Natural killer cell (primary cell): ENCODE results near the gene NDST1. TPM values are rescaled to one million over a fixed set of nuclear protein-coding genes. Genes with fewer than 3 reads are reported as not detected.

Experiments used
- ATAC-seq, 3 donors: fragments of 150-1000 bp in 2 of 3; fragments of 200-7000 bp in 1 of 3; cut with Tn5 transposase; 1 replicate in 1 of 3; 2 replicates in 2 of 3; pipeline ENCODE4 v1.10.0; 2021; ENCODE audit warnings: mild to moderate bottlenecking in 2 of 3, moderate library complexity in 2 of 3
- DNase-seq, 2 donors: peaks; one replicate each; pipeline versions ENCODE4 v3.0.0 to v3.0.0-alpha.2; 2013 to 2021; ENCODE audit warnings: mixed read lengths in 1 of 2
- H3K27ac ChIP-seq: one replicate; pipeline ENCODE4 v1.5.1; 2013; ENCODE audit warnings: mild to moderate bottlenecking, low read length
- H3K27me3 ChIP-seq: one replicate; pipeline ENCODE4 v1.6.1; 2013; ENCODE audit warnings: low read length; ENCODE audit not compliant: control insufficient read depth, insufficient read depth
- H3K36me3 ChIP-seq: one replicate; pipeline ENCODE4 v1.6.1; 2013; ENCODE audit warnings: low read length; ENCODE audit not compliant: control insufficient read depth, insufficient read depth
- H3K4me1 ChIP-seq: one replicate; pipeline ENCODE4 v1.6.1; 2013; ENCODE audit warnings: low read length; ENCODE audit not compliant: control insufficient read depth, insufficient read depth
- H3K4me3 ChIP-seq: one replicate; pipeline ENCODE4 v1.5.1; 2013; ENCODE audit warnings: low read length
- H3K9me3 ChIP-seq: one replicate; pipeline ENCODE4 v1.6.1; 2013; ENCODE audit warnings: low read length; ENCODE audit not compliant: control insufficient read depth, insufficient read depth
- H3K27ac Mint-ChIP-seq, 2 donors: one replicate each; pipeline ENCODE4 v1.8.0; 2022; ENCODE audit warnings: mild to moderate bottlenecking in 2 of 2, mixed read lengths in 2 of 2, moderate library complexity in 1 of 2
- H3K27me3 Mint-ChIP-seq, 2 donors: one replicate each; pipeline ENCODE4 v1.8.0; 2022; ENCODE audit warnings: low read depth in 2 of 2, mixed read lengths in 2 of 2
- H3K36me3 Mint-ChIP-seq: one replicate; pipeline ENCODE4 v1.8.0; 2022; ENCODE audit warnings: mixed read lengths
- H3K4me1 Mint-ChIP-seq, 2 donors: one replicate each; pipeline ENCODE4 v1.8.0; 2022; ENCODE audit warnings: mixed read lengths in 2 of 2
- H3K4me3 Mint-ChIP-seq: one replicate; pipeline ENCODE4 v1.8.0; 2022; ENCODE audit warnings: mild to moderate bottlenecking, moderate library complexity, mixed read lengths
- H3K9me3 Mint-ChIP-seq, 2 donors: one replicate each; pipeline ENCODE4 v1.8.0; 2022; ENCODE audit warnings: mixed read lengths in 2 of 2
- CTCF ChIP-seq: fragments of 200-600 bp; IDR thresholded peaks from one replicate; pipeline ENCODE4 v1.8.0; 2022; ENCODE audit warnings: antibody characterized with exemption
- WGBS: methylation state at CpG from one replicate; pipeline ENCODE4 v1.1.7; 2013; ENCODE audit warnings: missing lambda C conversion rate; ENCODE audit not compliant: insufficient coverage; 5-methylcytosine and 5-hydroxymethylcytosine counted together
- intact Hi-C: fragments of 100-400 bp; cut with micrococcal nuclease; formaldehyde crosslinking; loops from one replicate; pipeline ENCODE4 v1.14.2; 2022
- total RNA-seq, 4 donors: library from RNA; stranded (reverse); fragments of 120-200 nt in 1 of 4; gene quantifications; one replicate each; pipeline versions ENCODE4 v1.2.3 to v1.2.4, GENCODE V29; 2013 to 2022

Gene NDST1
- total RNA-seq, 3 donors from 2014 or later (not counting 1 experiment from before 2014, with no cell fraction given), result 2.8 to 12.3 (median 4.3) TPM

- 91% methylated on average over 19 of the region's 25 CpGs for WGBS
- H3K9me3 Mint-ChIP-seq, result no peaks in the 10 kb centered on the region
- no peaks in the 10 kb centered on the region for H3K36me3 Mint-ChIP-seq
- TF ChIP-seq CTCF, result no peak
- peaks cover 0 to 3% of the 10 kb centered on the region in 2 donors for H3K27me3 Mint-ChIP-seq
- no peak overlapping the region for H3K27ac Mint-ChIP-seq
- ATAC-seq (no peak), DNase-seq (no peak)
- no peak overlapping the region for H3K4me3 ChIP-seq
- no peaks in the 10 kb centered on the region for H3K4me1 Mint-ChIP-seq
- H3K9me3 ChIP-seq, result no peaks in the 10 kb centered on the region
- intact Hi-C loops, result no loop called here
- no peaks in the 10 kb centered on the region for H3K27me3 ChIP-seq
- no peak overlapping the region for H3K4me3 Mint-ChIP-seq
- H3K4me1 ChIP-seq, result no peaks in the 10 kb centered on the region
- H3K36me3 ChIP-seq, result no peaks in the 10 kb centered on the region
- H3K27ac ChIP-seq, result no peak overlapping the region
These were observed 92.9 kb downstream of the NDST1 start for GRCh38 chr5:150600616-150601490.

- H3K27me3 ChIP-seq, result no peaks in the 10 kb centered on the region
These were observed 93.8 kb downstream of the NDST1 start for GRCh38 chr5:150601491-150602345.

GRCh38 chr5:150603052-150603451, 95.1 kb downstream of the NDST1 start:
- H3K9me3 Mint-ChIP-seq, result no peaks in the 10 kb centered on the region
- TF ChIP-seq CTCF, result no peak
- 94% methylated on average over 4 of the region's 4 CpGs for WGBS
- ATAC-seq (no peak), DNase-seq (no peak)
- intact Hi-C loops, result no loop called here
- H3K27ac ChIP-seq, result no peak overlapping the region
- peaks cover 0 to 4% of the 10 kb centered on the region in 2 donors for H3K27me3 Mint-ChIP-seq
- no peaks in the 10 kb centered on the region for H3K4me1 Mint-ChIP-seq
- H3K4me3 ChIP-seq, result no peak overlapping the region
- H3K9me3 ChIP-seq, result no peaks in the 10 kb centered on the region
- H3K4me3 Mint-ChIP-seq, result no peak overlapping the region
- no peaks in the 10 kb centered on the region for H3K27me3 ChIP-seq
- no peaks in the 10 kb centered on the region for H3K36me3 ChIP-seq
- H3K27ac Mint-ChIP-seq, result no peak overlapping the region
- no peaks in the 10 kb centered on the region for H3K36me3 Mint-ChIP-seq
- no peaks in the 10 kb centered on the region for H3K4me1 ChIP-seq

More at GRCh38 chr5:150601491-150602345, 93.8 kb downstream of the NDST1 start:
- ATAC-seq (no peak), DNase-seq (no peak)
- Histone ChIP-seq H3K9me3 (no peaks in the 10 kb centered on the region), H3K36me3 (no peaks in the 10 kb centered on the region), H3K4me1 (no peaks in the 10 kb centered on the region), H3K4me3 (no peak overlapping the region), H3K27ac (no peak overlapping the region)
- Mint-ChIP-seq H3K4me1 (no peaks in the 10 kb centered on the region), H3K36me3 (no peaks in the 10 kb centered on the region), H3K27ac (no peak overlapping the region), H3K4me3 (no peak overlapping the region), H3K9me3 (no peaks in the 10 kb centered on the region), H3K27me3 (peaks cover 0 to 4% of the 10 kb centered on the region in 2 donors)
- intact Hi-C loops, result no loop called here
- TF ChIP-seq CTCF, result no peak
- 83% methylated on average over 16 of the region's 16 CpGs for WGBS
